ENCODE results near the gene HJURP.
"Not testable (repeated sequence)": the region's sequence is repeated elsewhere in the genome, so short reads cannot be mapped to it uniquely, and the experiment has no call there.

HJURP gene, protein sequence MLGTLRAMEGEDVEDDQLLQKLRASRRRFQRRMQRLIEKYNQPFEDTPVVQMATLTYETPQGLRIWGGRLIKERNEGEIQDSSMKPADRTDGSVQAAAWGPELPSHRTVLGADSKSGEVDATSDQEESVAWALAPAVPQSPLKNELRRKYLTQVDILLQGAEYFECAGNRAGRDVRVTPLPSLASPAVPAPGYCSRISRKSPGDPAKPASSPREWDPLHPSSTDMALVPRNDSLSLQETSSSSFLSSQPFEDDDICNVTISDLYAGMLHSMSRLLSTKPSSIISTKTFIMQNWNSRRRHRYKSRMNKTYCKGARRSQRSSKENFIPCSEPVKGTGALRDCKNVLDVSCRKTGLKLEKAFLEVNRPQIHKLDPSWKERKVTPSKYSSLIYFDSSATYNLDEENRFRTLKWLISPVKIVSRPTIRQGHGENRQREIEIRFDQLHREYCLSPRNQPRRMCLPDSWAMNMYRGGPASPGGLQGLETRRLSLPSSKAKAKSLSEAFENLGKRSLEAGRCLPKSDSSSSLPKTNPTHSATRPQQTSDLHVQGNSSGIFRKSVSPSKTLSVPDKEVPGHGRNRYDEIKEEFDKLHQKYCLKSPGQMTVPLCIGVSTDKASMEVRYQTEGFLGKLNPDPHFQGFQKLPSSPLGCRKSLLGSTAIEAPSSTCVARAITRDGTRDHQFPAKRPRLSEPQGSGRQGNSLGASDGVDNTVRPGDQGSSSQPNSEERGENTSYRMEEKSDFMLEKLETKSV

DNA sequence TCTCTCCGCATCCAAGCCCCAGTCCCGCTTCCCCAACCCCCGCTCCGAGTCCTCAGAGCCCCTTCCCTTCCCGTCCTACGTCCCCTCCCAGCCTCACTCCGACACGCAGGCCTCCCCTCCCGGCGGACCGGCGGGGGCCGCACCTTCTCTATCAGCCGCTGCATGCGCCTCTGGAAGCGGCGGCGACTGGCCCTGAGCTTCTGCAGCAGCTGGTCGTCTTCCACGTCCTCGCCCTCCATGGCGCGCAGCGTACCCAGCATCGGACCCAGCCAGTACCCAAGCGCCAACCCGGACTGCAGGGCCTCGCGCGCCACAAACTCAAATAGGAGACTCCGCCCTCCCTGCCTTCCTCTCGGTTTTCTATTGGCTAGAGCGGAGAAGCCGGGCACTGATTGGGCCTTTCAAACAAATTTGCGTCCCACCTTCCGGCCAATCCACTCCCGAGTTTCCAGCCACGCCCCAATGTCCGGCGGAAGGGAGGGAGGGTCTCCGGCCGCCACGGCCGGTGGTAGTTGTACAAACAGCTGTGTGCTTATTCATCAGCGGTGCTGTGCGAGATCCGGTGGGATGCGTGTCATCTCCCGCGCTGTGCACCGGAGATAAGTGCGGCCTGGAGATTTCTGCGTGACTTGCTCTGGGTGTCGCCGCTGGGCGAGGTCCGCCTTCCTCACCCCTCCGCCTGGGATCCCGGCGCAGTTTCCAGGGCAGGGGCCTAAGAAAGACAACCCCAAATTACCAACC lies at the start of gene HJURP:
TSS of gene HJURP (minus strand) at position 295 of the 741 bp plus-strand sequence. CDS start at position 260, 35 bp downstream.
- peak; percentile 76 for DNase-seq

GRCh38 chr2:233901884-233902283 lies 47.5 kb upstream of the HJURP start:
- DNase-seq, result no peak

GRCh38 chr2:233901367-233901766 lies 47.0 kb upstream of the HJURP start:
- DNase-seq, result no peak

GRCh38 chr2:233896253-233896652 lies 41.9 kb upstream of the HJURP start:
- DNase-seq, result not testable (repeated sequence)

- DNase-seq, result no peak
Measured at GRCh38 chr2:233892793-233893192, 38.5 kb upstream of the HJURP start.

- DNase-seq, result no peak
Measured at GRCh38 chr2:233882353-233882752, 28.0 kb upstream of the HJURP start.

- DNase-seq, result not testable (repeated sequence)
Measured at GRCh38 chr2:233872125-233872524, 17.8 kb upstream of the HJURP start.

GRCh38 chr2:233871432-233871831 lies 17.1 kb upstream of the HJURP start:
- no peak for DNase-seq

GRCh38 chr2:233867993-233868532 lies 13.7 kb upstream of the HJURP start, which contains the start of gene MSL3B:
Gene MSL3B, minus strand, starts transcription at chr2:233868386.
- DNase-seq, result no peak

DNA sequence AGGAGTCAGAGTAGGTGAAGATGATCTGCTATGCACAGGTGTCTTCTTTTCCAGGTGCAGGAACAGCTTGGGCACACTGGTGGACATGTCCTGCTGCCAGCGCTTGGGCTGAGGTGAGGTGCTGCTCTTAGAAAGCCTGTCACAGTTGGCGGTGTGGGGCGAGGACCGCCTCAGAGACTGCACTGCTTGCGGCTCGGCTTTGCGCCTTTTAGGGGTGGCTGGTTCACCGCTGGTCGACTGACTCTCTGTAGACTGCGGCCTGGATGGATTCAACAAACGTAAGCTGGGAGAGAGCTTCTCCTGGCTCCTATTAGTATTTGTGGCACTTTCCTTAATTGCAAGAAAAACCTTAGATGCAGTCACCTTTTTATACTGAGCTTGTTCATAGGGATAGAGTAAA lies 12.1 kb upstream of the HJURP start:
- DNase-seq, result no peak

DNA sequence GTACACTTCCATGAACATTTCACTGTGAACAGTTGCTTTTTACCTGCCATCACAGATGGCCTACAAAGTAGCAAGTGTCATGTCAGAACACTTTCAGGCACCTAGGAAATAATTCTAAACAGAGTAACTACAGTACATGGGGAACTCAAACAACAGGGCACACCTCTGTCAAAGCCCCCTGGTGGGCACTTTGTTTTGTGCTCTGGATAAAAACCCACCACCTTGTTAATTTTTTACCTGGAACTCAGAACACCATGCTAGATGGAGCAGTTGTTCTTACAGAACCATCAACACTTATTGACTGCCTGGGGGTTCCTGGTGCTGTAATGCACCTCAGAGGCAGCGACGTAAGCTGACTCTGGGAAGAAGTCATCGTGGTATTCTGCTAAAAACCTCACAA lies 11.5 kb upstream of the HJURP start:
- DNase-seq, result no peak

DNA sequence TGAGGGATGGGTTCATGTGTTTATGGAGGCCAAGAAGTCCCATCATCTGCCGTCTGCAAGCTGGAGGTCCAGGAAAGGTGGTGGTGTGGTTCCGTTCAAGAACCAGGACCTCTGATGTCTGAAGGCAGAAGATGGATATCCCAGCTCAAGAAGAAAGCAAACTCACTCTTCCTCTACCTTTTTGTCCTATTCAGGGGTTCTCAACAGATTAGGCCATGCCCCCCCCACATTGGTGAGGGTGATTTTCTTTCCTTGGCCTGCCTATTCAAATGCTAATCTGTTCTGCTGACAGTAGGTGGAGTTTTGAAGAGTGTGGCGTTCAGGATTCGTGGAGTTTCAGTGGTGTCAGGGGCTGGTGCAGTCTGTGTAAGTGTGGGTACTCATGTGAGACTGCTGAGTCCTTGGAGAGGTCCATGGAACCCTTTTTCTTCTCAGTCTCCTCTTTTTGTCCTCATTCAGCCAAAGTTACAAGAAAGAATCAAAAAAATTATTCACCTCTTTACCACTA lies 8.0 kb upstream of the HJURP start:
- no peak for DNase-seq

- no peak for DNase-seq
Measured at GRCh38 chr2:233858331-233858730, 4.0 kb upstream of the HJURP start.

GRCh38 chr2:233857511-233858141 lies 3.3 kb upstream of the HJURP start:
- DNase-seq, result no peak

DNA sequence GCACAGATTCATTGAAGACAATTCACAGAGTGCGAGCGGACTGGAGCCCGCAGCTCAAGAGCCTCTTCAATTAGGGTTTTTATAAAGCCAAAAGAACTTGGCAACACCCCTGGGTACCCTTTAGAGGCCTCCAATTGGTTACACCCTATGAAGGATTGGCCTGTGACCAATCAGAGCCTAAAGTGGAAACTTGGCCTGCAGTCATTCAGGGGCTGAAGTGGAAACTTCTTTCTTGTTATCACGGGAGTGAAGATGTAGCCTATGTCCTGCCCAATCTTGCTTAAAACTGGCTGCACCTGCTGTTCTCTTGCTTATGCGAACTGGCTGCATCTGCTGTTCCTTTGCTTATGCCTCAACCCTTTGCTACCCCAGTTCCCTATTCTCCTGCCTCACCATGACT lies 1.8 kb upstream of the HJURP start:
- DNase-seq, result no peak

- no peak for DNase-seq
Measured at GRCh38 chr2:233855345-233855744, 1.0 kb upstream of the HJURP start.

DNA sequence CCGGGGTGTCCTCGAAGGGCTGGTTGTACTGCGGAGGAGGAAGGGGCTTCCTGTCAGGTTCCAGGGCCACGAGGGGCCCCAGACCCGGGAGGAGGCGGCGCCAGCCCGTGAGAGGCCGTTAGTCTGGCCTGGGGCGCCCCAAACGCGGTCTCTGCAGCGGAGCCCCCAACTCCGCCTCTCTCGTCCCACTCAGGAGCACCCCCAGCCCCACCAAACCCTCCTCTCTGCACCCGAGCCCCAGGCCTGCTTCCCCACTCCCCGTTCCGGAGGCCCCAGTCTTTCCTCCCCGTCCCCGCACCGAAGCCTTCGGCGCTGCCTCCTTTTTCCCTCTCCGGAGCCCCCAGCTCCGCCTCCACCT lies 473 bp downstream of the HJURP start:
- no peak for DNase-seq

DNA sequence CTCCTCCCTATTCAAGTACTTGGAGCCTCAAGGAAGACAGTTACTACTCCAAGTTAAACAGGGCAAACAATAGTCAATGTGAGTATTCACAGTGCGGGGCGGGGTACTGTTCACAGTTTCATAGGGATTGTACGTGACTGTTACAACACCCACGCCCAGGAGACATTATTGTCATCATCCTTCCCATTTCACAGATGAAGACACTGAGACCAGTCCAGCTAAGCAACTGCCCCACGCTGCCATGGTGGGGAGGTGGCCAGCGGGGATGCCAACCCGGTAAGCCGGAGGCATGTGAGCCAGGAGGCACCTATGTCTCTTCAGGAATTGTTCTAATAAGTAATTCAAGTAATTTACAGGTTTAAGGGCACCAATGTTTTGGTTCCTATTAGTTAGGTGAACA lies 982 bp downstream of the HJURP start:
- DNase-seq, result no peak

GRCh38 chr2:233852056-233852455 lies 2.3 kb downstream of the HJURP start:
- no peak for DNase-seq

DNA sequence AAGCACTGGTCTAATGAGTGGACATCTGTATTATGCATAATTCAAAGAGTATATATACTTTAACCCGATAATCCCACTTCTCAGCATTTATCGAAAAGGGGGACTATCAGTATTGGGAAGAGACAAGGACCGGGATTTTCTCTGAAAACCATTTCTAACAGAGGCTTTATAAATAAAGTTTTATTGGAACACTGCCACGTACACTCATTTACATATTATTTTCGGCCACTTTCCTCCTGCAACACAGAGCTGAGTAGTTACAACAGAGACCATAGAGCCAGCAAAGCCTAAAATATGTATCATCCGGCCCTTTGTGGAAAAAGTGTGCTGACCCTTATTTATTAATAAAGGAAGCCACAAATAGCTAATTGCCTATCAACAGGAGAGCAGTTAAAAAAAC lies 3.2 kb downstream of the HJURP start:
- DNase-seq, result no peak

GRCh38 chr2:233850745-233851144 lies 3.6 kb downstream of the HJURP start:
- no peak for DNase-seq

- DNase-seq, result no peak
Measured at GRCh38 chr2:233849607-233850271, 4.6 kb downstream of the HJURP start.
